Kidney epithelial cell (primary cell): ENCODE data around the gene REEP3. TPM values are rescaled to one million over a fixed set of nuclear protein-coding genes. Genes with fewer than 3 reads are reported as not detected.

Experiments
- DNase-seq: peaks from one replicate; pipeline ENCODE4 v3.0.0-alpha.2; 2010; ENCODE audit warnings: low read depth
- H3K27me3 ChIP-seq: 2 replicates; pipeline ENCODE4 v1.6.0; 2011; ENCODE audit warnings: low read length; ENCODE audit not compliant: control insufficient read depth, insufficient read depth
- H3K36me3 ChIP-seq: 2 replicates; pipeline ENCODE4 v1.5.1; 2011; ENCODE audit warnings: low read length; ENCODE audit not compliant: control insufficient read depth, insufficient read depth
- H3K4me3 ChIP-seq: 2 replicates; pipeline ENCODE4 v1.5.1; 2011; ENCODE audit warnings: low read depth, mild to moderate bottlenecking, control low read depth, low read length
- total RNA-seq: library from RNA; depleted of rRNA; stranded (reverse); fragments of >200 nt; gene quantifications from 2 replicates; pipeline ENCODE4 v1.2.3, GENCODE V29; 2015
- TF ChIP-seq, protein P1 (sequence below): IDR thresholded peaks from 2 replicates; pipeline ENCODE4 v1.5.1; 2011; ENCODE audit warnings: mild to moderate bottlenecking, moderate library complexity, low read length, control low read depth, inconsistent platforms; ENCODE audit not compliant: insufficient read depth, poor library complexity, severe bottlenecking

Gene REEP3
- total RNA-seq, 1 donor from 2014 or later = 59.8 TPM

DNA sequence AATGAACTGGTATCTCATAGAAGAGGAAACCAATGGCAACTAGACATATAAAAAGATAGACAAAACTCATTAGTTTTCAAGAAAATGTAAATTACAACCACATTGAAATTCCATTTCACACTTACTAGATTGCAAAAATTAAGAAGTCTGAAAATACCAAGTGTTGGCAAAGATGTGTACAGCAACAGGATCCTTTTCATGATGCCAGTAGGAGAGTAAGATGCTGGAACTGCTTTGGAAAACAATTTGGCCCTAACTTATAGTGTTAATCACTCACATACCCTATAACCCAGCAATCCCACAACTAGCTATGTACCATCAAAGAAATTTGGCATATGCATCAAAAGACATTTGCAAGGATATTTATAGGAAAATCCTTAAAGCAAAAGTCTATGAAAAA lies 15.5 kb downstream of the REEP3 start:
- TF ChIP-seq, protein P1, sequence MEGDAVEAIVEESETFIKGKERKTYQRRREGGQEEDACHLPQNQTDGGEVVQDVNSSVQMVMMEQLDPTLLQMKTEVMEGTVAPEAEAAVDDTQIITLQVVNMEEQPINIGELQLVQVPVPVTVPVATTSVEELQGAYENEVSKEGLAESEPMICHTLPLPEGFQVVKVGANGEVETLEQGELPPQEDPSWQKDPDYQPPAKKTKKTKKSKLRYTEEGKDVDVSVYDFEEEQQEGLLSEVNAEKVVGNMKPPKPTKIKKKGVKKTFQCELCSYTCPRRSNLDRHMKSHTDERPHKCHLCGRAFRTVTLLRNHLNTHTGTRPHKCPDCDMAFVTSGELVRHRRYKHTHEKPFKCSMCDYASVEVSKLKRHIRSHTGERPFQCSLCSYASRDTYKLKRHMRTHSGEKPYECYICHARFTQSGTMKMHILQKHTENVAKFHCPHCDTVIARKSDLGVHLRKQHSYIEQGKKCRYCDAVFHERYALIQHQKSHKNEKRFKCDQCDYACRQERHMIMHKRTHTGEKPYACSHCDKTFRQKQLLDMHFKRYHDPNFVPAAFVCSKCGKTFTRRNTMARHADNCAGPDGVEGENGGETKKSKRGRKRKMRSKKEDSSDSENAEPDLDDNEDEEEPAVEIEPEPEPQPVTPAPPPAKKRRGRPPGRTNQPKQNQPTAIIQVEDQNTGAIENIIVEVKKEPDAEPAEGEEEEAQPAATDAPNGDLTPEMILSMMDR = no peak
- no peaks in the 10 kb centered on the region for H3K27me3 ChIP-seq
- DNase-seq = no peak
- no peaks in the 10 kb centered on the region for H3K36me3 ChIP-seq
- no peak overlapping the region for H3K4me3 ChIP-seq

DNA sequence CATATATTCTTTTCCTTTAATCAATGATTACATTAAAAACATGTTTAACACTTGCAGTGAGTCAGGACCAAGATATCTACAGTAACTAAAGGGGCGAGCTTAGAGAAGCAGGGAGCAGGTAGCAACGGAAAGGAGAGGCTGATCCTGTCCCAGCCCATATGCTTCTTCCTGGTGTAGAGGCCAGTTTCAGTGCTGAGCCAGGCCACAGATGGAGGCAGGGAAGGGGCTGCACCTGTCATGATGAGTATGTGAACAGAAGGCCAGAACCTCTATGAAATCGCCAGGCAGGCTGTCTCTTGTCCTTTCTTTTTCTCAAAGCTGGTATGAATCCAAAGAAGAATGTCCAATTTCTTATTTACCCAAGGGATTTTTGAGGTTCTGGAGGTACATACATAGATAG lies 16.3 kb downstream of the REEP3 start:
- DNase-seq = no peak
- no peaks in the 10 kb centered on the region for H3K36me3 ChIP-seq
- no peaks in the 10 kb centered on the region for H3K27me3 ChIP-seq
- no peak overlapping the region for H3K4me3 ChIP-seq
- TF ChIP-seq, protein P1 = no peak

DNA sequence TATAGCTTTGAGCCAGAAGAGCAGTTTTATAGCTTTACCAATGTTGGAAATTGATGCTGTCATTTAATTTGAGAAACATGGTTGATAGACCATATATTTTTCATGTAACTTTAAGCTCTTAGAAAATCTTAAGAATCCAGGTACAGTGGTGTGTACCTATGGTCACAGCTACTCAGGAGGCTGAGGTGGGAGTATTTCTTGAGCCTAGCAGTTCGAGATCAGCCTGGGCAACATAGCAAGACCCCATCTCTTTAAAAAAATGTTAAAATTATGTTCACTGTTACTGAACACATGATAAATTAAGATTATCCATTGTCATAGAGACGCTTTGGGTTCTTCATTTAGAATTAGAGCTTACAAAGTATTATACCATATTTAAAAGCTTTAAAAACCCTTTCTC lies 18.2 kb downstream of the REEP3 start:
- DNase-seq = no peak
- Histone ChIP-seq H3K4me3 (no peak overlapping the region), H3K27me3 (no peaks in the 10 kb centered on the region), H3K36me3 (no peaks in the 10 kb centered on the region)
- TF ChIP-seq, protein P1 = no peak

DNA sequence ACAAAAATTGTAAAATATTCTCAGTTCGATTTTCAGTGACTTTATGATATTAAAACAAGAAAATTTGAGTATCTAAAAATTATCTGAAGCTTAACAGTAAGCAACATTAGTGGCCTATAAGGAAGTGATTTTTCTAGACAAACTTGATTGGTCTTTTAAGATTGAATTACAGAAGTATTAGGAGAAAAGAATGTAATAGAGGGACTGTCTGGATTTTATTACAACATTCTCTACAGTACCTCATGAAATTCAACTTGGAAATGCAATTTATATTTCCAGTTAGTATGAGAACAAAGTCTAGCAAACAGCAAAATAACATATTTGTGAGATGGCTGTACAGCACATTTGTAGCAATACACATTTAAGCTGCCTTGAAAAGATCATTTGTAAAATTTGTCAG lies 18.8 kb downstream of the REEP3 start:
- no peak for DNase-seq
- no peaks in the 10 kb centered on the region for H3K36me3 ChIP-seq
- H3K27me3 ChIP-seq = no peaks in the 10 kb centered on the region
- TF ChIP-seq, protein P1 = no peak
- no peak overlapping the region for H3K4me3 ChIP-seq

DNA sequence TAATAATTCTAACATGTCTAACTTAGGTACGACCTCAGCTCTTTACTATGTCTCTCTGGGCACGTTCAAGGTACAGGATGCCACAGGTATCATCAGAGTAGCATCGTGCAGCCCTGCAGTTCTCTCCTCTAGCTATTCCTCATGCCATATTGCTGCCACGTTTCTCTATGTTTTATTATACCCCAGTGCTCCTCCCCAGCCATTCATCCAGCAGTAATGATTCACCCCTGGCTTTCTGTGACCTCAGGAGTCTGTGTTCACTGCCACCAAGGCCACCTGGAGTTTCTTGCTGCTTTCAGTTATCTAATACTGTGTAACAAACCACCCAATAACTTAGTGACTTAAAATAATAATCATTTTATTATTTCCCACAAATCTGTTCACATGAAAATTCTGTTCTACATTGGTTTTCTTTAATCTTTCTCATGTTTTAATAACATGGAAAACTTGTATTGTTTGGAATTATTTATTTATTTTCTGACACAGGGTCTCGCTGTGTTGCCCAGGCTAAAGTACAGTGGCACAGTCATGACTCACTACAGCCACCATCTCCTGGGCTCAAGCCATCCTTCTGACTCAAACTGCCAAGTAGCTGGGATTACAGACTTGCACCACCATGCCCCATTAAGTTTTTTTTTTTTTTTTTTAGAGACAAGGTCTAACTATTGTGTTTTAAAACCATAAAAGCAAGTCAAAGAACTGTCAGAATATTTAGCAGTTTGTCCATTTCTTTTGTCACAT lies 21.8 kb downstream of the REEP3 start:
- TF ChIP-seq, protein P1 = no peak
- no peak for DNase-seq
- Histone ChIP-seq H3K36me3 (no peaks in the 10 kb centered on the region), H3K27me3 (no peaks in the 10 kb centered on the region), H3K4me3 (no peak overlapping the region)

DNA sequence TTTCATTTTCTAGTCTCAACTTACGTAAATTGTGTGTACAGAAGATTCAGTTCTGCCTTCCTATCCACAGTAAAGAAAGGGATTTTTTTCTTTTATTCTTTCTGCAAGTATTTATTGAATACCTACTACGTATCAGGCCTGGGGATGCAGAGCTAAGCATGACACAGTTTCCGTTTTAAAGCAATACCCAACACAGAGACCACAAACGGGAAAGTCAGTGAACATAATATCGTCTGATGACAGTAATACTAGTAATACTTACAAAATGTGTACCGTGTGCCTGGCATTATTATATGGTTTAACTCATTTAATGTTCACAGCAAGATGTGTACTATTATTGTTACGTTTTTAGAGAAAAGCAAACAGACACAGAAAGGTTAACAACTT lies 22.4 kb downstream of the REEP3 start:
- H3K4me3 ChIP-seq = no peak overlapping the region
- TF ChIP-seq, protein P1 = no peak
- no peak for DNase-seq
- H3K36me3 ChIP-seq = no peaks in the 10 kb centered on the region
- no peaks in the 10 kb centered on the region for H3K27me3 ChIP-seq
